Panc1 (cell line): ENCODE results near the gene SPATA31C1. TPM values are rescaled to one million over a fixed set of nuclear protein-coding genes. Genes with fewer than 3 reads are reported as not detected.
"Not testable (repeated sequence)": the region's sequence is repeated elsewhere in the genome, so short reads cannot be mapped to it uniquely, and the experiment has no call there.

Experiments used
- ATAC-seq: fragments of 200-7000 bp; cut with Tn5 transposase; 2 replicates; pipeline ENCODE4 v1.9.1; 2020; ENCODE audit warnings: mild to moderate bottlenecking, moderate library complexity
- Bru-seq: library from RNA; stranded (reverse); fragments of 400-500 nt; gene quantifications from one replicate; lab custom pipeline; 2021; lab: Mats Ljungman, UMichigan
- BruChase-seq, 2 experiments: library from RNA; stranded (reverse); fragments of 400-500 nt; gene quantifications; one replicate each; lab custom pipeline; 2021; lab: Mats Ljungman, UMichigan
- BruUV-seq: library from RNA; stranded (reverse); fragments of 400-500 nt; replicated peaks from 2 replicates; lab custom pipeline; 2021; lab: Mats Ljungman, UMichigan
- CTCF ChIA-PET: fragments of 300-600 bp; sonication (Branson Sonifier 250); formaldehyde crosslinking; loops from one replicate; lab custom pipeline; 2022; ENCODE audit warnings: antibody characterized with exemption; lab: Charles Lee
- POLR2A ChIA-PET: fragments of 300-600 bp; sonication (Branson Sonifier 250); formaldehyde crosslinking; loops from one replicate; lab custom pipeline; 2022; ENCODE audit warnings: antibody characterized with exemption; lab: Charles Lee
- DNase-seq: peaks from one replicate; pipeline ENCODE4 v3.0.0-alpha.2; 2010; ENCODE audit warnings: low read depth, low spot score
- H3K27ac ChIP-seq: 2 replicates; pipeline ENCODE4 v1.5.1; 2011; ENCODE audit warnings: mild to moderate bottlenecking, low read length, inconsistent platforms
- H3K27me3 ChIP-seq: fragments of 200-500 bp; sonication (Bioruptor generic); 2 replicates; pipeline ENCODE4 v1.6.0; 2014; ENCODE audit warnings: low read length, inconsistent platforms; ENCODE audit not compliant: control insufficient read depth, insufficient read depth
- H3K36me3 ChIP-seq: fragments of 200-500 bp; sonication (Bioruptor generic); 2 replicates; pipeline ENCODE4 v1.5.1; 2014; ENCODE audit warnings: inconsistent platforms, mild to moderate bottlenecking, low read length, moderate library complexity; ENCODE audit not compliant: control insufficient read depth, insufficient read depth
- H3K4me1 ChIP-seq: 2 replicates; pipeline ENCODE4 v1.5.1; 2011; ENCODE audit warnings: inconsistent platforms, mild to moderate bottlenecking, low read length, moderate library complexity; ENCODE audit not compliant: control insufficient read depth, insufficient read depth
- H3K4me3 ChIP-seq, 2 experiments: 2 replicates each; pipeline ENCODE4 v1.5.1; 2011 to 2012; ENCODE audit warnings: low read depth in 2 of 2, low read length in 2 of 2, mild to moderate bottlenecking in 2 of 2, inconsistent platforms in 1 of 2, moderate library complexity in 1 of 2
- H3K9me3 ChIP-seq: fragments of 200-500 bp; sonication (Bioruptor generic); 2 replicates; pipeline ENCODE4 v1.5.1; 2014; ENCODE audit warnings: low read depth, mild to moderate bottlenecking, inconsistent platforms, low read length, moderate library complexity; ENCODE audit not compliant: control insufficient read depth, insufficient read depth
- CTCF ChIP-seq: fragments of 450-650 bp; IDR thresholded peaks from 2 replicates; pipeline ENCODE4 v1.5.1; 2017; ENCODE audit warnings: mild to moderate bottlenecking
- POLR2AphosphoS5 ChIP-seq: IDR thresholded peaks from 2 replicates; pipeline ENCODE4 v1.6.1; 2012; ENCODE audit warnings: mild to moderate bottlenecking, low read depth, low read length, moderate library complexity
- SIN3A ChIP-seq: IDR thresholded peaks from 2 replicates; pipeline ENCODE4 v1.6.1; 2012; ENCODE audit warnings: low read depth, mild to moderate bottlenecking, low read length, moderate library complexity, borderline replicate concordance; ENCODE audit not compliant: insufficient read depth
- TCF7L2 ChIP-seq: IDR thresholded peaks from 2 replicates; pipeline ENCODE4 v1.6.1; 2011; ENCODE audit warnings: mild to moderate bottlenecking, low read depth, low read length, inconsistent platforms
- in situ Hi-C: cut with HindIII; loops from 2 replicates; pipeline ENCODE4 v1.10.0; 2016; ENCODE audit warnings: low sequenced_read_pairs, low pct_unique_long_range_greater_than_20kb
- intact Hi-C: fragments of 100-400 bp; cut with micrococcal nuclease; formaldehyde crosslinking; loops from one replicate; pipeline ENCODE4 v1.10.0; 2022; ENCODE audit not compliant: unreplicated experiment
- long read RNA-seq: library from polyadenylated mRNA; unstranded; transcript quantifications from one replicate; pipeline ENCODE4 v2.0.0, GENCODE V29; 2021; ENCODE audit not compliant: unreplicated experiment
- polyA plus RNA-seq: library from polyadenylated mRNA; unstranded; fragments of >200 nt; gene quantifications from one replicate; pipeline ENCODE4 v1.2.1, GENCODE V29; 2012; ENCODE audit warnings: missing spikeins; ENCODE audit not compliant: insufficient read length
- total RNA-seq: library from RNA; stranded (reverse); gene quantifications from one replicate; pipeline ENCODE4 v1.2.1, GENCODE V29; 2021; ENCODE audit not compliant: unreplicated experiment
- TF ChIP-seq, protein P1 (sequence below), 2 experiments: IDR thresholded peaks; 2 replicates each; pipeline ENCODE4 v1.6.1; 2011 to 2012; ENCODE audit warnings: low read depth in 2 of 2, control low read depth in 1 of 2, low read length in 1 of 2, mild to moderate bottlenecking in 1 of 2, moderate library complexity in 1 of 2; ENCODE audit not compliant: insufficient read depth in 1 of 2

Gene SPATA31C1
- total RNA-seq (not detected), Bru-seq, nascent RNA (not detected), BruChase-seq, experiment 1, labeled RNA remaining after a 2-hour chase (not detected), BruChase-seq, experiment 2, labeled RNA remaining after a 6-hour chase (not detected)
- not detected for polyA plus RNA-seq
- long read RNA-seq: 0 reads

GRCh38 chr9:87917662-87918061 is at the start of gene SPATA31C1:
Gene SPATA31C1, plus strand, starts transcription at chr9:87917962.
- BruUV-seq, H3K4me1 ChIP-seq, H3K36me3 ChIP-seq, H3K27me3 ChIP-seq, ATAC-seq, H3K9me3 ChIP-seq, H3K27ac ChIP-seq, H3K4me3 ChIP-seq, CTCF ChIA-PET, intact Hi-C loops, POLR2A ChIA-PET, in situ Hi-C loops, DNase-seq: not testable (repeated sequence)

GRCh38 chr9:87868175-87868574 is 49.6 kb upstream of the SPATA31C1 start:
- ATAC-seq (no peak), DNase-seq (no peak)
- BruUV-seq: no TSS peak
- intact Hi-C loops: no loop called here
- CTCF ChIA-PET: no interaction called here
- no peak overlapping the region for H3K4me3 ChIP-seq
- POLR2A ChIA-PET: no interaction called here
- no peaks in the 10 kb centered on the region for H3K27me3 ChIP-seq
- no peak for TF ChIP-seq POLR2AphosphoS5
- TF ChIP-seq CTCF: no peak
- TF ChIP-seq SIN3A: no peak
- TF ChIP-seq, protein P1, sequence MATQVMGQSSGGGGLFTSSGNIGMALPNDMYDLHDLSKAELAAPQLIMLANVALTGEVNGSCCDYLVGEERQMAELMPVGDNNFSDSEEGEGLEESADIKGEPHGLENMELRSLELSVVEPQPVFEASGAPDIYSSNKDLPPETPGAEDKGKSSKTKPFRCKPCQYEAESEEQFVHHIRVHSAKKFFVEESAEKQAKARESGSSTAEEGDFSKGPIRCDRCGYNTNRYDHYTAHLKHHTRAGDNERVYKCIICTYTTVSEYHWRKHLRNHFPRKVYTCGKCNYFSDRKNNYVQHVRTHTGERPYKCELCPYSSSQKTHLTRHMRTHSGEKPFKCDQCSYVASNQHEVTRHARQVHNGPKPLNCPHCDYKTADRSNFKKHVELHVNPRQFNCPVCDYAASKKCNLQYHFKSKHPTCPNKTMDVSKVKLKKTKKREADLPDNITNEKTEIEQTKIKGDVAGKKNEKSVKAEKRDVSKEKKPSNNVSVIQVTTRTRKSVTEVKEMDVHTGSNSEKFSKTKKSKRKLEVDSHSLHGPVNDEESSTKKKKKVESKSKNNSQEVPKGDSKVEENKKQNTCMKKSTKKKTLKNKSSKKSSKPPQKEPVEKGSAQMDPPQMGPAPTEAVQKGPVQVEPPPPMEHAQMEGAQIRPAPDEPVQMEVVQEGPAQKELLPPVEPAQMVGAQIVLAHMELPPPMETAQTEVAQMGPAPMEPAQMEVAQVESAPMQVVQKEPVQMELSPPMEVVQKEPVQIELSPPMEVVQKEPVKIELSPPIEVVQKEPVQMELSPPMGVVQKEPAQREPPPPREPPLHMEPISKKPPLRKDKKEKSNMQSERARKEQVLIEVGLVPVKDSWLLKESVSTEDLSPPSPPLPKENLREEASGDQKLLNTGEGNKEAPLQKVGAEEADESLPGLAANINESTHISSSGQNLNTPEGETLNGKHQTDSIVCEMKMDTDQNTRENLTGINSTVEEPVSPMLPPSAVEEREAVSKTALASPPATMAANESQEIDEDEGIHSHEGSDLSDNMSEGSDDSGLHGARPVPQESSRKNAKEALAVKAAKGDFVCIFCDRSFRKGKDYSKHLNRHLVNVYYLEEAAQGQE (IDR thresholded peaks at IDR 0.05; ENCODE audit: insufficient read depth in 1 of 2, low read depth in 2 of 2, low read length in 1 of 2): no peak
- no peak for TF ChIP-seq TCF7L2
- no peaks in the 10 kb centered on the region for H3K9me3 ChIP-seq
- H3K36me3 ChIP-seq: no peaks in the 10 kb centered on the region
- in situ Hi-C loops: no loop called here
- no peak overlapping the region for H3K27ac ChIP-seq
- H3K4me1 ChIP-seq: no peaks in the 10 kb centered on the region

- ChIA-PET CTCF (no interaction called here), POLR2A (no interaction called here)
- H3K4me3 ChIP-seq: no peak overlapping the region
- intact Hi-C loops: no loop called here
- ATAC-seq (no peak), DNase-seq (no peak)
- H3K4me1 ChIP-seq: no peaks in the 10 kb centered on the region
- H3K9me3 ChIP-seq: no peaks in the 10 kb centered on the region
- no peaks in the 10 kb centered on the region for H3K27me3 ChIP-seq
- TF ChIP-seq POLR2AphosphoS5 (no peak), CTCF (no peak)
- TF ChIP-seq, protein P1 (IDR thresholded peaks at IDR 0.05; ENCODE audit: insufficient read depth in 1 of 2, low read depth in 2 of 2, low read length in 1 of 2): no peak
- no peak overlapping the region for H3K27ac ChIP-seq
- in situ Hi-C loops: no loop called here
- BruUV-seq: no TSS peak
- no peaks in the 10 kb centered on the region for H3K36me3 ChIP-seq
Observed at GRCh38 chr9:87868635-87869034, 49.1 kb upstream of the SPATA31C1 start.
